RWPE2 (cell line): ENCODE results near the gene JMJD7.

Source experiments
- ATAC-seq: fragments of 200-7000 bp; cut with Tn5 transposase; 3 replicates; pipeline ENCODE4 v1.9.1; 2021; ENCODE audit warnings: low read depth
- DNase-seq: peaks from one replicate; pipeline ENCODE4 v3.0.0-alpha.2; 2020; ENCODE audit warnings: low spot score
- H3K27ac ChIP-seq: fragments of 450-650 bp; 2 replicates; pipeline ENCODE4 v1.5.1; 2017; ENCODE audit warnings: mild to moderate bottlenecking; ENCODE audit not compliant: poor library complexity, severe bottlenecking
- H3K27me3 ChIP-seq: fragments of 250-450 bp; sonication (Bioruptor Pico); 2 replicates; pipeline ENCODE4 v1.5.1; 2021; ENCODE audit warnings: mild to moderate bottlenecking, moderate library complexity; ENCODE audit not compliant: insufficient read depth, poor library complexity, severe bottlenecking
- H3K36me3 ChIP-seq: fragments of 250-450 bp; sonication (Bioruptor Pico); 2 replicates; pipeline ENCODE4 v1.5.1; 2020; ENCODE audit warnings: low read depth, mild to moderate bottlenecking, moderate library complexity
- H3K4me1 ChIP-seq: fragments of 250-450 bp; sonication (Bioruptor Pico); 2 replicates; pipeline ENCODE4 v1.5.1; 2021; ENCODE audit warnings: mild to moderate bottlenecking, moderate library complexity; ENCODE audit not compliant: insufficient read depth, poor library complexity, severe bottlenecking
- H3K4me3 ChIP-seq: fragments of 250-450 bp; sonication (Bioruptor Pico); 2 replicates; pipeline ENCODE4 v1.5.1; 2021; ENCODE audit warnings: mild to moderate bottlenecking, moderate library complexity; ENCODE audit not compliant: severe bottlenecking
- H3K9me3 ChIP-seq: fragments of 250-450 bp; sonication (Bioruptor Pico); 2 replicates; pipeline ENCODE4 v1.5.1; 2021; ENCODE audit warnings: mild to moderate bottlenecking, moderate library complexity; ENCODE audit not compliant: severe bottlenecking
- TF ChIP-seq, protein P1 (sequence below): fragments of 450-650 bp; IDR thresholded peaks from one replicate; pipeline ENCODE4 v1.5.1; 2017; ENCODE audit warnings: mild to moderate bottlenecking, moderate library complexity; ENCODE audit not compliant: poor library complexity, severe bottlenecking

Gene JMJD7

GRCh38 chr15:41880156-41880877 lies 52.4 kb downstream of the JMJD7 start:
- no peaks in the 10 kb centered on the region for H3K9me3 ChIP-seq
- H3K27me3 ChIP-seq = no peaks in the 10 kb centered on the region
- peaks cover 3% of the 10 kb centered on the region for H3K4me1 ChIP-seq
- H3K4me3 ChIP-seq = no peak overlapping the region
- no peak overlapping the region for H3K27ac ChIP-seq
- DNase-seq (no peak), ATAC-seq (no peak)
- TF ChIP-seq, protein P1, sequence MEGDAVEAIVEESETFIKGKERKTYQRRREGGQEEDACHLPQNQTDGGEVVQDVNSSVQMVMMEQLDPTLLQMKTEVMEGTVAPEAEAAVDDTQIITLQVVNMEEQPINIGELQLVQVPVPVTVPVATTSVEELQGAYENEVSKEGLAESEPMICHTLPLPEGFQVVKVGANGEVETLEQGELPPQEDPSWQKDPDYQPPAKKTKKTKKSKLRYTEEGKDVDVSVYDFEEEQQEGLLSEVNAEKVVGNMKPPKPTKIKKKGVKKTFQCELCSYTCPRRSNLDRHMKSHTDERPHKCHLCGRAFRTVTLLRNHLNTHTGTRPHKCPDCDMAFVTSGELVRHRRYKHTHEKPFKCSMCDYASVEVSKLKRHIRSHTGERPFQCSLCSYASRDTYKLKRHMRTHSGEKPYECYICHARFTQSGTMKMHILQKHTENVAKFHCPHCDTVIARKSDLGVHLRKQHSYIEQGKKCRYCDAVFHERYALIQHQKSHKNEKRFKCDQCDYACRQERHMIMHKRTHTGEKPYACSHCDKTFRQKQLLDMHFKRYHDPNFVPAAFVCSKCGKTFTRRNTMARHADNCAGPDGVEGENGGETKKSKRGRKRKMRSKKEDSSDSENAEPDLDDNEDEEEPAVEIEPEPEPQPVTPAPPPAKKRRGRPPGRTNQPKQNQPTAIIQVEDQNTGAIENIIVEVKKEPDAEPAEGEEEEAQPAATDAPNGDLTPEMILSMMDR = no peak
- H3K36me3 ChIP-seq = no peaks in the 10 kb centered on the region

DNA sequence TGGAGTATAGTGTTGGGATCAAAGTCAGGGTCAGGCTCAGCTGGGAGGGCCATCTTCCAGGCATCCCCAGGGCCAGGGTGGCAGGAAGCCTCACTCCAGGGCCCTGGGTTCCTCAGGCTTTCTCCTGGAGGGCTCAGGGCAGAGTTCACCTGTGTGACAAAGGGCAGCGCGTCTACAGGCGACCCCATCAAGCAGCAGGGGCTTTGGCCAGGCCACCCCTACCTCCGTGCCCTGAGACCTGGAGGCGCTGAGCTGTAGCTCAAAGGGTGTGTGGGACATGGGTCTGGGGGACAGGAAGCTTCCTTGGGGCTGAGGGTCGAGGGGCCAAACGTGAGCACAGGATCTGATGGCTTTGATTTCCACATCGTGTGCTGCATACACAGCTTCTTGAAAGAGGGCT lies 53.2 kb downstream of the JMJD7 start:
- TF ChIP-seq, protein P1 = no peak
- H3K4me1 ChIP-seq = peaks cover 3% of the 10 kb centered on the region
- H3K36me3 ChIP-seq = no peaks in the 10 kb centered on the region
- no peaks in the 10 kb centered on the region for H3K27me3 ChIP-seq
- H3K9me3 ChIP-seq = no peaks in the 10 kb centered on the region
- DNase-seq = no peak
- H3K27ac ChIP-seq = no peak overlapping the region
- ATAC-seq = no peak
- H3K4me3 ChIP-seq = no peak overlapping the region

DNA sequence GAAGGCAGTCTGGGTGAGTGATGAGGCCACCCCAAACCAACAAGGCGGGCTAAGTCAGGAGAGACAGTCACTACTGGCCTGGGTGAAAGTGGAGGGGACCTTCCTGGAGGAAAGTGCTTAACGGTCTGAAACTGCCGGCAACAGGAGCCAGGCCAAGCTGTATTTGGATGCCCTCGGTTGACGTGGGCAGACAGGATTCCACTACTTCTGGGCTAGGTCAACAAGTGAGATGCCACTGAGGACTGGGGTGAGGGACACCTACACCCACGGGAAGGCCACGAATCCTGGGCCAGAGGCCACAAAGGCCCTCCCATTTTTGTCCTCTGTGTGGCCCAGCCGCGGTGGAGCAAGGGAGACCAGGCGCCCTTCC lies 53.6 kb downstream of the JMJD7 start:
- no peak for ATAC-seq
- TF ChIP-seq, protein P1 = no peak
- H3K27ac ChIP-seq = no peak overlapping the region
- no peaks in the 10 kb centered on the region for H3K27me3 ChIP-seq
- peaks cover 3% of the 10 kb centered on the region for H3K4me1 ChIP-seq
- H3K4me3 ChIP-seq = no peak overlapping the region
- no peaks in the 10 kb centered on the region for H3K9me3 ChIP-seq
- H3K36me3 ChIP-seq = no peaks in the 10 kb centered on the region
- DNase-seq = no peak

DNA sequence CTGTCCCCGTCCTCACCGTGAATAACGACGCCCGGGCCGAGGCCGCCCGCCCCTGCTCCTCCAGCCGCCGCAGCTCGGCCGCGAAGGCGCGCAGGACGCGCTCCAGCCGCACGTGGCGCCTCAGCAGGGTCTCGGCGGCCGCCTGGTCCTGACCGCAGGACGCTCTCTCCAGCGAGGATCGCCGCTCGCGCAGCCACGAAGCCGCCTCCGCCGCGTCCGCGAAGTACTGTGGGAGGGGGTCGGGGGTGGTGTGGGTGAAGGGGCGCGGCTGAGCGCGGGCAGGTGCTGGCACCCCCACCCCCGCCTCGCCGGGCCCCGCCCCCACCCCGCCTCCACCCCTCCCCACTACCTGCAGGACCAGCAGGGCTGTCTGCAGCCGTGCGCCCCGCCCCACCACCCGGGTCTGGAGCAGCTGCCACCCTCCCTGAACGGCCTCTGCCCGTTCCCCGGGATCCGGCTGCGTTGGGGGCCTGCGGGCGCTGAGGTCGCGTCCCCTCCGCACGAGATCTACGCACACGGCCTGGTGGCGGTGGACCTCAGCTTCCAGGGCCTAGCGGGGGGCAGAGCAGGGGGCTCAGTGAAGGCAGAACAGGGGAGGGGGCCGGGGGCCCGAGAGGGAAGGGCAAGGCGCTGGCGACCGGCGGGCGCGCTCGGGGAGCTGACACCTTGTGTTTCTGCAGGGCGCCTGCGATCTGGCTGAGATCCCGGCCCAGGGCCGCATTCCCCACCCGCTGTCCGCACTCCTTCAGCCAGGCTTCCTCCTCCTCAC lies 54.2 kb downstream of the JMJD7 start:
- no peak overlapping the region for H3K27ac ChIP-seq
- no peak overlapping the region for H3K4me3 ChIP-seq
- no peaks in the 10 kb centered on the region for H3K9me3 ChIP-seq
- DNase-seq (no peak), ATAC-seq (peak; percentile 6; the same call in 1 of the 3 replicates)
- H3K4me1 ChIP-seq = peaks cover 3% of the 10 kb centered on the region
- TF ChIP-seq, protein P1 = no peak
- H3K36me3 ChIP-seq = no peaks in the 10 kb centered on the region
- no peaks in the 10 kb centered on the region for H3K27me3 ChIP-seq
